BLaER1 (cell line): ENCODE results near the gene VPREB1.

Source experiments
- H3K27ac ChIP-seq: shearing (Covaris generic); formaldehyde crosslinking; 2 replicates; pipeline ENCODE4 v1.8.1; 2022
- H3K27me3 ChIP-seq: shearing (Covaris generic); formaldehyde crosslinking; 2 replicates; pipeline ENCODE4 v1.8.1; 2022
- H3K36me3 ChIP-seq: shearing (Covaris generic); formaldehyde crosslinking; 2 replicates; pipeline ENCODE4 v1.8.1; 2022
- H3K4me1 ChIP-seq: shearing (Covaris generic); formaldehyde crosslinking; 2 replicates; pipeline ENCODE4 v1.8.1; 2022
- H3K4me2 ChIP-seq: shearing (Covaris generic); formaldehyde crosslinking; 2 replicates; pipeline ENCODE4 v1.8.1; 2022
- H3K4me3 ChIP-seq: shearing (Covaris generic); formaldehyde crosslinking; 2 replicates; pipeline ENCODE4 v1.8.1; 2022
- H3K9ac ChIP-seq: shearing (Covaris generic); formaldehyde crosslinking; 2 replicates; pipeline ENCODE4 v1.8.1; 2022
- H3K9me3 ChIP-seq: shearing (Covaris generic); formaldehyde crosslinking; 2 replicates; pipeline ENCODE4 v1.8.1; 2022
- H4K20me1 ChIP-seq: shearing (Covaris generic); formaldehyde crosslinking; 2 replicates; pipeline ENCODE4 v1.8.1; 2022
- Cebpa-rat ChIP-seq: shearing (Covaris generic); IDR thresholded peaks from 2 replicates; pipeline ENCODE4 v1.8.1; 2022

VPREB1 gene

GRCh38 chr22:22244316-22245250 is at the start of gene VPREB1:
VPREB1 (plus strand) TSS chr22:22244786; CDS start chr22:22244814, 28 bp downstream.
- Histone ChIP-seq H3K9ac (peak within 1 kb of the TSS; percentile 98), H3K4me3 (peak within 1 kb of the TSS; percentile 86), H3K36me3 (peaks cover 28% of the 10 kb centered on the region), H3K4me2 (peak within 1 kb of the TSS; percentile 81), H3K9me3 (no peaks in the 10 kb centered on the region), H4K20me1 (no peaks in the 10 kb centered on the region), H3K27me3 (no peaks in the 10 kb centered on the region), H3K4me1 (peaks cover 62% of the 10 kb centered on the region), H3K27ac (peak within 1 kb of the TSS; percentile 99)
- TF ChIP-seq Cebpa-rat, result no peak

DNA sequence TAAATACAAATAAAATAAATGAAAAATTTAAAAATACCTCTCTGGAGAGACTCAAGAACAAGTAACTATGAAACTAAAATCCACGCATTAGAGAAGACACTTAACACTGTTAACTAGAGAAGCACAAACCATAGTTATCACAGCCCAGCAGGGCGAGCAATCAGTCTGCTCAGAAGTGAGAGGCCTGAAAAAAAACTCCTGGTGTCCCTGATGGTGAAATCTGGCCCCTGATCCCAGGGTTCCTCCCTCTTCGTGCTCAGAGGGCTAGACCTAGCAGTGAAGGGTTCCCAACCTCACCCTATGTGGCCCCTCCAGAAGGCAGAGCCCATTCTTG is 49.7 kb upstream of the VPREB1 start:
- peaks cover 50% of the 10 kb centered on the region for H3K4me1 ChIP-seq
- no peak overlapping the region for H3K4me3 ChIP-seq
- no peak for TF ChIP-seq Cebpa-rat
- H3K9me3 ChIP-seq, result no peaks in the 10 kb centered on the region
- no peak overlapping the region for H3K27ac ChIP-seq
- H3K27me3 ChIP-seq, result no peaks in the 10 kb centered on the region
- no peaks in the 10 kb centered on the region for H3K36me3 ChIP-seq
- no peak overlapping the region for H3K4me2 ChIP-seq
- H3K9ac ChIP-seq, result no peak overlapping the region
- no peaks in the 10 kb centered on the region for H4K20me1 ChIP-seq

GRCh38 chr22:22195265-22196017 is 49.1 kb upstream of the VPREB1 start:
- Histone ChIP-seq H4K20me1 (no peaks in the 10 kb centered on the region), H3K4me3 (no peak overlapping the region), H3K9me3 (no peaks in the 10 kb centered on the region), H3K9ac (no peak overlapping the region), H3K36me3 (no peaks in the 10 kb centered on the region), H3K27ac (peak overlapping the region; percentile 67), H3K4me1 (peaks cover 56% of the 10 kb centered on the region), H3K4me2 (peak overlapping the region; percentile 72), H3K27me3 (no peaks in the 10 kb centered on the region)
- peak; percentile 97 for TF ChIP-seq Cebpa-rat

GRCh38 chr22:22196018-22196533 is 48.5 kb upstream of the VPREB1 start:
- H3K4me2 ChIP-seq, result peak overlapping the region; percentile 72

GRCh38 chr22:22196833-22197477 is 47.6 kb upstream of the VPREB1 start:
- H3K4me2 ChIP-seq, result peak overlapping the region; percentile 72; the same call in 1 of the 2 replicates
- no peaks in the 10 kb centered on the region for H3K9me3 ChIP-seq
- peaks cover 71% of the 10 kb centered on the region for H3K4me1 ChIP-seq
- H3K27ac ChIP-seq, result no peak overlapping the region
- H3K36me3 ChIP-seq, result no peaks in the 10 kb centered on the region
- H3K4me3 ChIP-seq, result no peak overlapping the region
- TF ChIP-seq Cebpa-rat, result no peak
- H3K9ac ChIP-seq, result no peak overlapping the region
- no peaks in the 10 kb centered on the region for H4K20me1 ChIP-seq
- no peaks in the 10 kb centered on the region for H3K27me3 ChIP-seq

More at GRCh38 chr22:22196018-22196533, 48.5 kb upstream of the VPREB1 start:
- Histone ChIP-seq H3K4me1 (peaks cover 62% of the 10 kb centered on the region), H3K27ac (peak overlapping the region; percentile 67), H3K4me3 (no peak overlapping the region), H3K9me3 (no peaks in the 10 kb centered on the region), H4K20me1 (no peaks in the 10 kb centered on the region), H3K36me3 (no peaks in the 10 kb centered on the region), H3K27me3 (no peaks in the 10 kb centered on the region), H3K9ac (no peak overlapping the region)
- no peak for TF ChIP-seq Cebpa-rat

- Histone ChIP-seq H3K27ac (peak overlapping the region; percentile 94), H3K27me3 (no peaks in the 10 kb centered on the region)
Measured at GRCh38 chr22:22197993-22198402, 46.6 kb upstream of the VPREB1 start.

GRCh38 chr22:22198751-22199150 is 45.8 kb upstream of the VPREB1 start:
- TF ChIP-seq Cebpa-rat, result no peak
- Histone ChIP-seq H3K27ac (peak overlapping the region; percentile 94), H3K9ac (no peak overlapping the region), H3K27me3 (no peaks in the 10 kb centered on the region), H3K4me2 (peak overlapping the region; percentile 90), H3K4me3 (no peak overlapping the region), H4K20me1 (no peaks in the 10 kb centered on the region), H3K9me3 (peaks cover 6% of the 10 kb centered on the region; the same call in 1 of the 2 replicates), H3K4me1 (peaks cover 77% of the 10 kb centered on the region), H3K36me3 (no peaks in the 10 kb centered on the region)

More at GRCh38 chr22:22197993-22198402, 46.6 kb upstream of the VPREB1 start:
- H4K20me1 ChIP-seq, result no peaks in the 10 kb centered on the region
- peaks cover 77% of the 10 kb centered on the region for H3K4me1 ChIP-seq
- H3K9me3 ChIP-seq, result no peaks in the 10 kb centered on the region
- peak overlapping the region; percentile 90 for H3K4me2 ChIP-seq
- H3K36me3 ChIP-seq, result no peaks in the 10 kb centered on the region
- H3K9ac ChIP-seq, result 0 out of 2 replicates have a peak overlapping the region, but pooled peaks have one; percentile 4
- TF ChIP-seq Cebpa-rat, result no peak
- H3K4me3 ChIP-seq, result no peak overlapping the region

DNA sequence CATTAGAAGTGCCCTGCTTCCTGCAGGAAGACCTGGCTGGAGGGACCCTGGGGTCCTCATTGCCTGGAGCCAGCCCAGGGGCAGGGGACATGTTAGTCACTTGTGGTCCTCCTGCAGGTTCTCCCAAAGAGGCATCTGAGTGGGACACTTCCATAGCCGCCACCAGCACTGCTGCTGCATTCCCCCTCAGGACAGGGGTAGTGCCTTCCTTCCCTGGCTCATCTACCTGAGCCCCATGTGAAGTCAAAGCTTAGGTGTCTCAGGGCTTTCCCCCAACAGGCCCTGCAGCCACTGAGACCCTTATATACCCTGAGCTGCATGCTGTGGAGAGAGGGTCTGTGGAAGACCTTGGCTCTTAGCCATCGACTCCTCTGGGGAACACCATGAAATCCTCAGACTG is 45.0 kb upstream of the VPREB1 start:
- Histone ChIP-seq H4K20me1 (no peaks in the 10 kb centered on the region), H3K27ac (peak overlapping the region; percentile 94), H3K9ac (no peak overlapping the region), H3K36me3 (no peaks in the 10 kb centered on the region), H3K4me1 (peaks cover 77% of the 10 kb centered on the region), H3K4me3 (no peak overlapping the region), H3K4me2 (peak overlapping the region; percentile 90), H3K9me3 (peaks cover 6% of the 10 kb centered on the region; the same call in 1 of the 2 replicates), H3K27me3 (no peaks in the 10 kb centered on the region)
- no peak for TF ChIP-seq Cebpa-rat

DNA sequence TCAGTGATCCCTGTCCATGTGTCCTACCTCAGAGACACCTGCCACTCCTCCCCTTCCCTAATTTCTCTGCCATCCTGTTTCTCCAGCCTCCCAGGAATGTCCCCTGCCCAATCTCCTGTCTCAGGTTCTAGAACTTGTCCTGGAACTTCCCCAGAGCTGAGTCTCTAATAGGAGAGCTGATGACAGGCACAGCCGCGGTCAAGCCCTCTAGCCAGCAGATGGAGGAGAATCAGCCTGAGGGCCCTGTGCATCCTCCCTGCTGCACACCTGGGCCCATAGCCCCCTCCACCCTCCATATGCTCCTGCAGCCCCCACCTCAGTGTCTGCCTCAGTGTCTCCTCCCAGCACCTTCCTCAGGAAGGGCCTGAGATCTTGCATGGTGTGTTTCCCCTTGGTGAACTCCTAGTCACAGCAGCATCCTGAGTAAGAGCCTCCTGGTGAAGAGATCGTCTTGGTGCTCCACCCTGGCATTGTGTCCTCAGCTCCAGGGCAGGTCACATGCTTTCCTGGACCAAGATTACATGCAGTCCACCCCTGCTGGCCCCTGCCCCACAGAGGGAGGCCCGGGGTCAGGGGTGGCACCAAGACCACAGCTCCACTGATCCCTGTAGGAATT is 43.9 kb upstream of the VPREB1 start:
- Histone ChIP-seq H3K4me2 (peak overlapping the region; percentile 90), H3K27ac (peak overlapping the region; percentile 94), H3K9ac (peak overlapping the region; percentile 21), H3K4me1 (peaks cover 78% of the 10 kb centered on the region), H4K20me1 (no peaks in the 10 kb centered on the region), H3K4me3 (no peak overlapping the region), H3K9me3 (peaks cover 6% of the 10 kb centered on the region; the same call in 1 of the 2 replicates), H3K27me3 (no peaks in the 10 kb centered on the region), H3K36me3 (no peaks in the 10 kb centered on the region)
- TF ChIP-seq Cebpa-rat, result no peak
